ENCODE data around the gene CACNA1E.
A peak's percentile ranks its signal among the peaks of the same experiment; 100 is the strongest.
"Not testable (repeated sequence)": the region's sequence is repeated elsewhere in the genome, so short reads cannot be mapped to it uniquely, and the experiment has no call there.

Gene CACNA1E

DNA sequence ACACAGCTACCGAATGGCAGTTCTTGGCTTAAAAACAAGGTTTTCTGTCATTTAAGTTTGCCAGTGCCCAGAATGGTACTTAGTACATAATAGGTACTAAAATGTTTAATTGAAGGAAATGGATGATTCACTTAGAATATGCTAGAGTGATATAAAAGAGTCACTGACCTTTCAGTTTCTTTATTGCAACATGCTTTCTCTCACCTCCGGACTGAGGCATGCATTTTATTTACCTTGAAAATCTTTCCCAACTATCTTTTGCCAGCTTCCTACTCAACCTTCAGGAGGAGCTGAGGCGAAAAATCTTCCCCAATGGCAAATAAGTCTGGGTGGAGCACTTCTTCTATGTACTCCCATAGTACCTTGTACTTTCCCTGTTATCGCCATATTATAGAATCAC lies 333.3 kb downstream of the CACNA1E start:
- DNase-seq (ENCODE audit: low read depth): no peak

DNA sequence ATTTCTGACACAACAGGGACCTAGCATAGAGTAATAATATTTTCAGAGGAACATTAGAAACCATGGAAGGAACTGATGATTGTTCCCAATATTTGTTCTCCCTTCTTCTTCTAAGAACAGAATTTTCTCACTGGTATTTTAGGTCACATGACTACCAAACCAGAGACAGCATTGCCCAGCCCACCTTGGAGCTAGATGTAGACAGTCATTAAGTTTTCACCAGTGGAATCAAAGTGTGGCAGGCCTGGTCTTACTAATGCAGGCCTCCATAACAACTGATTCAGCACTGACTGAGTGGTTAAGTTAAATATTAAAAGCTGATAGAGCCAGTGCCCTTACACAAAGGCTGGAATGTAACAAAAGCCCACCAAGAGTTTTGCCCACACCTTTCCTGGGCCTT lies 333.8 kb downstream of the CACNA1E start:
- no peak for DNase-seq (ENCODE audit: low read depth)

DNA sequence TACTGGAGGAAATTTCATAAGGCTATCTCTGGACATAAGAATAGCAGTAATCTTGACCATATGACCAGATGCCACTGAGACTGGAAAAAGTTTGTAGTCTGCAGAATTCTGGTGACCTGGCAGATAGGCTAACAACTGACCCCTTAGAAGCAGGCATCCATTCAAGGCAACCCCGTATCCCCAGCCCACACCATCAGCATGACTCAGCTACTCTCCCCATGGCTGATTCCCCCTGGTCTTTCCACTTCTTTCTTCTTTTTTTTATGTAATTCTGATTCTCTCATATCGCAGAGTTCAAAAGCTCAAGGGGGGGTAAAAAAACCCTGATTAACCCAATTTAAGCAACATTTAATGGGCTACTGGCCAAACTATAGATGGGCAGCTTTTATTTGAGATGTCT lies 335.1 kb downstream of the CACNA1E start:
- no peak for DNase-seq (ENCODE audit: low read depth)

DNA sequence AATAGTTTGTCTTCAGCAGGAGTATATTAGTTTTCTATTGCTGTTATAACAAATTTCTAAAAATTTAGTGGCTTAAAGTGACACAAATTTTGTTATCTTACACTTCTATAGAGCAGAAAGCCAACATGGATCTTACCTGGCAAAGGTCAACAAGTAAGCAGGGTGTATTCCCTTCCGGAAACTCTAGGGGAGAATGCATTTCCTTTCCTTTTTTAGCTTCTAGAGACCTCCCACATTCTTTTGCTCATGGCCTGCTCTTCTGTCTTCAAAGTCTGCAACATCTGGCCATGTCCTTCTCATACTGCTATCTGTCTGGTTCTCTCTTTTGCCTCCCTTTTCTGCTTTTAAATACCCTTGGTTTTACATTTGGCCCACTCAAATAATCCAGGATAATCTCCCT lies 335.6 kb downstream of the CACNA1E start:
- peak; percentile 37 for DNase-seq (ENCODE audit: low read depth)

DNA sequence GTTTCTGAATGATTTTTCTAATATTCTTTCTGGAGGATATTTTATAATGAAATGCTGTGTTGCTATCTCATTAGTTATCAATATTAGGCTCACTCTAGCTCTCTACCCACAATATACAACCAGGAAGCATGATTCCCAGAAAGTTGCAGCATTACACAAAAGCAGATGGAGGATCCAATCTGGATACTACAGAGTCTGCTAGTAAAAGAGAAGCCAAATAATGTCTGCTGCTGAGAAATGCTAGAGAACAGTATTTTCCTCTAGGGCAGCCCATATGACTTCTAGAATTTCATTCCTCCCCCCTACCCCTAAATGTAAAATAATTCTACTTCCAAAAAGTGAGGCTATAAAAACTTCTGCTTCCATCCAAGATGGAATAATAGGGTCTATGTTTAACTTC lies 338.4 kb downstream of the CACNA1E start:
- no peak for DNase-seq (ENCODE audit: low read depth)

DNA sequence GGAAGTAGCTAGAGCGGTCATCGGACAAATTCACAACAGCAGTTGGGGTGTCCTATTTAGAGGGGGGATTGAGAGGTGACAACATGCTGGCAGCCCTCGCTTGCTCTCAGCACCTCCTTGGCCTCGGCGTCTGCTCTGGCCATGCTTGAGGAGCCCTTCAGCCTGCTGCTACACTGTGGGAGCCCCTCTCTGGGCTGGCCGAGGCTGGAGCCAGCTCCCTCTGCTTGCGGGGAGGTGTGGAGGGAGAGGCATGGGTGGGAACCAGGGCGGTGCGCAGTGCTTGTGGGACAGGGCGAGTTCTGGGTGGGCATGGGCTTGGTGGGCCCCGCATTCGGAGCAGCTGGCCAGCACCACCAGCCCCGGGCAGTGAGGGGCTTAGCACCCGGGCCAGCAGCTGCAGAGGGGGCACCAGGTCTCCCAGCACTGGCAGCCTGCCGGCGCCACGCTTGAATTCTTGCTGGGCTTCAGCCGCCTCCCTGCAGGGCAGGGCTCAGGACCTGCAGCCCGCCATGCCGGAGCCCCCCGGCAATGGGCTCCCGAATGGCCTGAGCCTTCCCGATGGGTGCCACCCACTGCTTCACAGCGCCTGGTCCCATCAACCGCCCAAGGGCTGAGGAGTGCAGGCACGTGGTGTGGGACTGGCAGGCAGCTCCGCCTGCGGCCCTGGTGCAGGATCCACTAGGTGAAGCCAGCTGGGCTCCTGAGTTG lies 349.0 kb downstream of the CACNA1E start:
- not testable (repeated sequence) for DNase-seq (ENCODE audit: low read depth)

DNA sequence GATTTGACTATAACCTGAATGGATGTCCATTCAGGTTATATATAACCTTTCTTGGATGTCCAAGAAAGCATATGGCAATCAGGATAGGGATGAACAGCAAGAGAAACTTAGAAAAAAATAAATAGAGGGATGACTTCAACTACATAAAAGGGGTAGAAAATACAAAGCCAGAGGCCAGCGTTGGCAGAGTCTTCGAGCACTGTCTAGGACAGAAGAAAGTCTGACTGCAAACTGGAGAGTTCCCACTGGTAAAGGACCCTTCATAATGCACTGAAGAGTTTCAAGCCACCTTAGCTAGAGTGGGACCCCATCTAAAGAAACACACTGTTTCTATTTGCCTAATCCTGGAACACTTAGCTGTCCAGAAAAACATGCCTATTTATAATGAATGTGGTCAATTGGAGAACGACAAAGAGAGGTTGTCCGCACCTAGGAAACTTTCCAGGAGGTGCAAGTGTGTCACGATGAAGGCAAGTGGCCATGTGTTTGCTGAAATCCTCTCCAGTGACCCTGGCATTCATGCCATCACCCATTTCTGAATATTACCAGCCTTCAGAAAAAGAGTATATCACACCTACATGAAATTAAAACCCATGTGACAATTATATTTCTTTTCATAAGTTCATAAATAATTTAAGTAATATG lies 362.8 kb downstream of the CACNA1E start:
- DNase-seq (ENCODE audit: low read depth): no peak

DNA sequence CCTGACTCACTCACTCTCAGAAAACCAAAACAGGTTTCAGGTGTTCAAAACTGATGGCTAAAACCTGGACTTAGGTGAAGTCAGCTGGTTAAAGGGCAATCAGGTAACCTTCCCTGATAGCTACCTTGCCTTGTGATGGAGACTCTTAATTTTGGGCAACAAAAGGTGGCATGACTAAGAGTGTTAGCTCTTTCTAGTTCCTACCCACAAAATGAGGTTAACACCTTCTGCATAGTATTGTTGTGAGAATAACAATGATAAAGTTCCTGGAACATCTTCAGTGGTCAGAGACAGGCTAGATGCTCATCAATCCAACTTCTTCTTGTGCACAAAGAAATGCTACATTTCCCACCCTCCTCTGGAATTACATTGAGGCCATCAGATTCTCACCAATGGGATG lies 363.4 kb downstream of the CACNA1E start:
- no peak for DNase-seq (ENCODE audit: low read depth)

DNA sequence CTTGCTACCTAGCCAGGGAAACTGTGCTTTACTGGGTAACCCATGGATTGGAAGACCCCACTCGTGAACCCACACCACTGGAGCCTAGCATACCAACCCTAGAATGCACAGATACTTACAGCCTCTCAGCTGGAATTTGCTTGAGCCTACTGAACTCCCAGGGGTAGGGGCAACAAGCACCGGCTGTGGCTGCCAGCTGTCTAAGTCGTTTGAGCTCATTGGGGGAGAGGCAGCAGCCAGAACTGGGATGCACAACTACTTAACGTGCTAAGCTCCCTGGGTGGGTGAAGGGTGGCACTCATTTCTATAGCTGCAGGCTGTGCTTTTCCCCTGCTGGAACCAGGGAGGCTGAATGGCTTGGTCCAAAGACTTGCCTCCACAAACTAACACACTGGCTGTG lies 365.8 kb downstream of the CACNA1E start:
- DNase-seq (ENCODE audit: low read depth): no peak

DNA sequence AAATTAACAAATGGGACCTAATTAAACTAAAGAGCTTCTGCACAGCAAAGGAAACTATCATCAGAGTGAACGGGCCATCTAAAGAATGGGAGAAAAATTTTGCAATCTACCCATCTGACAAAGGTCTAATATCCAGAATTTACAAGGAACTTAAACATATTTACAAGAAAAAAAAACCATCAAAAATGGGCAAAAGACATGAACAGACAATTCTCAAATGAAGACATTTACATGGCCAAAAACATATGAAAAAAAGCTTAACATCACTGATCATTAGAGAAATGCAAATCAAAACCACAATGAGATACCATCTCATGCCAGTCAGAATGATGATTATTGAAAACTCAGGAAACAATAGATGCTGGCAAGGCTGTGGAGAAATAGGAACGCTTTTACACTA lies 370.9 kb downstream of the CACNA1E start:
- not testable (repeated sequence) for DNase-seq (ENCODE audit: low read depth)

DNA sequence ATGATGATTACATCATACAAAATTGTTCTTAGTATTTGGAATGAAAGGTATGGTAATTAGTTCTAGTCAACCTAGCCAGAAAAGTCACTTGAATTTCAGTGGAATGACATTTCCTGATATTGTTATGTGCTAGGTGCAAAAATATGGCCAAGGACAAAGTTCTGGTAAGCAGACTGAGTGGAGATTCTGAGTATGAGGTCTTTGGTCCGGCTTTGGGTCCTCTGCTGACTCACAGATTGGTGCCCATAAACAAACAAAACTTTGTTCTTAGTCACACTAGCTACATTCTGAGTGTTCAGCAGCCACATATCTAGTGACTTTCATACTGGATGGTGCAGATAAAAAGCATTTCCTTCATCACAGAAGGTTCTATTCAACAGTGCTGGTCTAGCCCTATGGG lies 372.1 kb downstream of the CACNA1E start:
- DNase-seq (ENCODE audit: low read depth): no peak

Measured in CMK (cell line).